Breast epithelium (tissue), 3 donors: ENCODE results near the gene NOVA2.

Source experiments
- CTCF ChIP-seq, 3 donors: fragments of 450-650 bp; IDR thresholded peaks; one replicate each; pipeline ENCODE4 v1.5.1; 2016 to 2017; ENCODE audit warnings: antibody characterized with exemption in 3 of 3, mild to moderate bottlenecking in 3 of 3, moderate library complexity in 3 of 3
- POLR2A ChIP-seq: fragments of 450-650 bp; IDR thresholded peaks from one replicate; pipeline ENCODE4 v1.6.1; 2016; ENCODE audit warnings: antibody characterized with exemption, mild to moderate bottlenecking, moderate library complexity

GRCh38 chr19:45934551-45935230, 39.0 kb downstream of the NOVA2 start:
- TF ChIP-seq POLR2A (no peak), CTCF (IDR thresholded peaks at IDR 0.05) (no peak)
